ENCODE measurements around the gene NTNG1.

Gene NTNG1

GRCh38 chr1:107454791-107455190 is 314.0 kb downstream of the NTNG1 start:
- H3K4me1 ChIP-seq (ENCODE audit: control insufficient read depth in 1 of 2, insufficient read depth in 2 of 2, low read length in 2 of 2) = no peaks in the 10 kb centered on the region
- no peaks in the 10 kb centered on the region for H3K27me3 ChIP-seq (ENCODE audit: control insufficient read depth in 1 of 2, insufficient read depth in 2 of 2, low read length in 2 of 2)
- H3K36me3 ChIP-seq (ENCODE audit: control insufficient read depth in 1 of 2, insufficient read depth in 2 of 2, low read length in 2 of 2) = no peaks in the 10 kb centered on the region
- H3K9me3 ChIP-seq (ENCODE audit: control insufficient read depth in 1 of 2, low read length in 2 of 2) = no peaks in the 10 kb centered on the region
- no peak overlapping the region for H3K27ac ChIP-seq (ENCODE audit: low read depth, low read length)
- H3K9ac ChIP-seq (ENCODE audit: low read depth in 1 of 2, low read length in 2 of 2) = no peak overlapping the region
- no peak overlapping the region for H3K4me3 ChIP-seq (ENCODE audit: low read depth in 1 of 2, low read length in 2 of 2)

- H3K9me3 ChIP-seq (ENCODE audit: control insufficient read depth in 1 of 2, low read length in 2 of 2) = no peaks in the 10 kb centered on the region
- H3K27ac ChIP-seq (ENCODE audit: low read depth, low read length) = no peak overlapping the region
- no peaks in the 10 kb centered on the region for H3K36me3 ChIP-seq (ENCODE audit: control insufficient read depth in 1 of 2, insufficient read depth in 2 of 2, low read length in 2 of 2)
- no peaks in the 10 kb centered on the region for H3K27me3 ChIP-seq (ENCODE audit: control insufficient read depth in 1 of 2, insufficient read depth in 2 of 2, low read length in 2 of 2)
- no peak overlapping the region for H3K4me3 ChIP-seq (ENCODE audit: low read depth in 1 of 2, low read length in 2 of 2)
- no peaks in the 10 kb centered on the region for H3K4me1 ChIP-seq (ENCODE audit: control insufficient read depth in 1 of 2, insufficient read depth in 2 of 2, low read length in 2 of 2)
- no peak overlapping the region for H3K9ac ChIP-seq (ENCODE audit: low read depth in 1 of 2, low read length in 2 of 2)
Observed at GRCh38 chr1:107457989-107458388, 317.1 kb downstream of the NTNG1 start.

- no peak overlapping the region for H3K4me3 ChIP-seq (ENCODE audit: low read depth in 1 of 2, low read length in 2 of 2)
- H3K27me3 ChIP-seq (ENCODE audit: control insufficient read depth in 1 of 2, insufficient read depth in 2 of 2, low read length in 2 of 2) = no peaks in the 10 kb centered on the region
- no peak overlapping the region for H3K27ac ChIP-seq (ENCODE audit: low read depth, low read length)
- H3K9ac ChIP-seq (ENCODE audit: low read depth in 1 of 2, low read length in 2 of 2) = no peak overlapping the region
- no peaks in the 10 kb centered on the region for H3K9me3 ChIP-seq (ENCODE audit: control insufficient read depth in 1 of 2, low read length in 2 of 2)
- no peaks in the 10 kb centered on the region for H3K36me3 ChIP-seq (ENCODE audit: control insufficient read depth in 1 of 2, insufficient read depth in 2 of 2, low read length in 2 of 2)
- no peaks in the 10 kb centered on the region for H3K4me1 ChIP-seq (ENCODE audit: control insufficient read depth in 1 of 2, insufficient read depth in 2 of 2, low read length in 2 of 2)
Observed at GRCh38 chr1:107459204-107459904, 318.5 kb downstream of the NTNG1 start.

- no peak overlapping the region for H3K27ac ChIP-seq (ENCODE audit: low read depth, low read length)
- H3K4me1 ChIP-seq (ENCODE audit: control insufficient read depth in 1 of 2, insufficient read depth in 2 of 2, low read length in 2 of 2) = no peaks in the 10 kb centered on the region
- no peak overlapping the region for H3K4me3 ChIP-seq (ENCODE audit: low read depth in 1 of 2, low read length in 2 of 2)
- no peaks in the 10 kb centered on the region for H3K36me3 ChIP-seq (ENCODE audit: control insufficient read depth in 1 of 2, insufficient read depth in 2 of 2, low read length in 2 of 2)
- no peaks in the 10 kb centered on the region for H3K27me3 ChIP-seq (ENCODE audit: control insufficient read depth in 1 of 2, insufficient read depth in 2 of 2, low read length in 2 of 2)
- no peak overlapping the region for H3K9ac ChIP-seq (ENCODE audit: low read depth in 1 of 2, low read length in 2 of 2)
- no peaks in the 10 kb centered on the region for H3K9me3 ChIP-seq (ENCODE audit: control insufficient read depth in 1 of 2, low read length in 2 of 2)
Observed at GRCh38 chr1:107460035-107460434, 319.2 kb downstream of the NTNG1 start.

GRCh38 chr1:107464827-107465226 is 324.0 kb downstream of the NTNG1 start:
- no peak overlapping the region for H3K9ac ChIP-seq (ENCODE audit: low read depth in 1 of 2, low read length in 2 of 2)
- no peaks in the 10 kb centered on the region for H3K27me3 ChIP-seq (ENCODE audit: control insufficient read depth in 1 of 2, insufficient read depth in 2 of 2, low read length in 2 of 2)
- no peaks in the 10 kb centered on the region for H3K9me3 ChIP-seq (ENCODE audit: control insufficient read depth in 1 of 2, low read length in 2 of 2)
- no peaks in the 10 kb centered on the region for H3K4me1 ChIP-seq (ENCODE audit: control insufficient read depth in 1 of 2, insufficient read depth in 2 of 2, low read length in 2 of 2)
- no peak overlapping the region for H3K27ac ChIP-seq (ENCODE audit: low read depth, low read length)
- no peak overlapping the region for H3K4me3 ChIP-seq (ENCODE audit: low read depth in 1 of 2, low read length in 2 of 2)
- H3K36me3 ChIP-seq (ENCODE audit: control insufficient read depth in 1 of 2, insufficient read depth in 2 of 2, low read length in 2 of 2) = no peaks in the 10 kb centered on the region

- no peaks in the 10 kb centered on the region for H3K9me3 ChIP-seq (ENCODE audit: control insufficient read depth in 1 of 2, low read length in 2 of 2)
- no peaks in the 10 kb centered on the region for H3K36me3 ChIP-seq (ENCODE audit: control insufficient read depth in 1 of 2, insufficient read depth in 2 of 2, low read length in 2 of 2)
- H3K4me3 ChIP-seq (ENCODE audit: low read depth in 1 of 2, low read length in 2 of 2) = no peak overlapping the region
- no peak overlapping the region for H3K9ac ChIP-seq (ENCODE audit: low read depth in 1 of 2, low read length in 2 of 2)
- no peaks in the 10 kb centered on the region for H3K27me3 ChIP-seq (ENCODE audit: control insufficient read depth in 1 of 2, insufficient read depth in 2 of 2, low read length in 2 of 2)
- H3K4me1 ChIP-seq (ENCODE audit: control insufficient read depth in 1 of 2, insufficient read depth in 2 of 2, low read length in 2 of 2) = no peaks in the 10 kb centered on the region
- H3K27ac ChIP-seq (ENCODE audit: low read depth, low read length) = no peak overlapping the region
Observed at GRCh38 chr1:107467286-107467685, 326.4 kb downstream of the NTNG1 start.

GRCh38 chr1:107467811-107468210 is 327.0 kb downstream of the NTNG1 start:
- Histone ChIP-seq H3K9me3 (ENCODE audit: control insufficient read depth in 1 of 2, low read length in 2 of 2) (no peaks in the 10 kb centered on the region), H3K27me3 (ENCODE audit: control insufficient read depth in 1 of 2, insufficient read depth in 2 of 2, low read length in 2 of 2) (no peaks in the 10 kb centered on the region), H3K4me1 (ENCODE audit: control insufficient read depth in 1 of 2, insufficient read depth in 2 of 2, low read length in 2 of 2) (no peaks in the 10 kb centered on the region), H3K27ac (ENCODE audit: low read depth, low read length) (no peak overlapping the region), H3K9ac (ENCODE audit: low read depth in 1 of 2, low read length in 2 of 2) (no peak overlapping the region), H3K36me3 (ENCODE audit: control insufficient read depth in 1 of 2, insufficient read depth in 2 of 2, low read length in 2 of 2) (no peaks in the 10 kb centered on the region), H3K4me3 (ENCODE audit: low read depth in 1 of 2, low read length in 2 of 2) (no peak overlapping the region)

GRCh38 chr1:107473065-107473464 is 332.2 kb downstream of the NTNG1 start:
- H3K4me3 ChIP-seq (ENCODE audit: low read depth in 1 of 2, low read length in 2 of 2) = no peak overlapping the region
- H3K36me3 ChIP-seq (ENCODE audit: control insufficient read depth in 1 of 2, insufficient read depth in 2 of 2, low read length in 2 of 2) = no peaks in the 10 kb centered on the region
- H3K9ac ChIP-seq (ENCODE audit: low read depth in 1 of 2, low read length in 2 of 2) = no peak overlapping the region
- no peaks in the 10 kb centered on the region for H3K4me1 ChIP-seq (ENCODE audit: control insufficient read depth in 1 of 2, insufficient read depth in 2 of 2, low read length in 2 of 2)
- H3K27ac ChIP-seq (ENCODE audit: low read depth, low read length) = no peak overlapping the region
- H3K9me3 ChIP-seq (ENCODE audit: control insufficient read depth in 1 of 2, low read length in 2 of 2) = no peaks in the 10 kb centered on the region
- H3K27me3 ChIP-seq (ENCODE audit: control insufficient read depth in 1 of 2, insufficient read depth in 2 of 2, low read length in 2 of 2) = no peaks in the 10 kb centered on the region

- Histone ChIP-seq H3K27ac (ENCODE audit: low read depth, low read length) (no peak overlapping the region), H3K27me3 (ENCODE audit: control insufficient read depth in 1 of 2, insufficient read depth in 2 of 2, low read length in 2 of 2) (peaks cover 0 to 8% of the 10 kb centered on the region in 2 donors), H3K9me3 (ENCODE audit: control insufficient read depth in 1 of 2, low read length in 2 of 2) (no peaks in the 10 kb centered on the region), H3K4me3 (ENCODE audit: low read depth in 1 of 2, low read length in 2 of 2) (no peak overlapping the region), H3K4me1 (ENCODE audit: control insufficient read depth in 1 of 2, insufficient read depth in 2 of 2, low read length in 2 of 2) (no peaks in the 10 kb centered on the region), H3K9ac (ENCODE audit: low read depth in 1 of 2, low read length in 2 of 2) (no peak overlapping the region), H3K36me3 (ENCODE audit: control insufficient read depth in 1 of 2, insufficient read depth in 2 of 2, low read length in 2 of 2) (no peaks in the 10 kb centered on the region)
Observed at GRCh38 chr1:107474877-107475612, 334.2 kb downstream of the NTNG1 start.

GRCh38 chr1:107477233-107477632 is 336.4 kb downstream of the NTNG1 start:
- H3K36me3 ChIP-seq (ENCODE audit: control insufficient read depth in 1 of 2, insufficient read depth in 2 of 2, low read length in 2 of 2) = no peaks in the 10 kb centered on the region
- peaks cover under 1 to 3% of the 10 kb centered on the region in 2 donors for H3K4me1 ChIP-seq (ENCODE audit: control insufficient read depth in 1 of 2, insufficient read depth in 2 of 2, low read length in 2 of 2)
- peaks cover 7 to 10% of the 10 kb centered on the region in 2 donors for H3K27me3 ChIP-seq (ENCODE audit: control insufficient read depth in 1 of 2, insufficient read depth in 2 of 2, low read length in 2 of 2)

More at GRCh38 chr1:107477233-107477632, 336.4 kb downstream of the NTNG1 start:
- no peak overlapping the region for H3K4me3 ChIP-seq (ENCODE audit: low read depth in 1 of 2, low read length in 2 of 2)
- no peak overlapping the region for H3K9ac ChIP-seq (ENCODE audit: low read depth in 1 of 2, low read length in 2 of 2)
- no peak overlapping the region for H3K27ac ChIP-seq (ENCODE audit: low read depth, low read length)
- H3K9me3 ChIP-seq (ENCODE audit: control insufficient read depth in 1 of 2, low read length in 2 of 2) = no peaks in the 10 kb centered on the region
